Mesendoderm (in vitro differentiated cells): ENCODE measurements around the gene ITGB4.
"Not testable (repeated sequence)": the region's sequence is repeated elsewhere in the genome, so short reads cannot be mapped to it uniquely, and the experiment has no call there.

Experiments
- DNase-seq: peaks from one replicate; pipeline ENCODE4 v3.0.0; 2013
- H2AK5ac ChIP-seq: 2 replicates; pipeline ENCODE4 v1.6.1; 2013; ENCODE audit warnings: low read length, inconsistent platforms
- H2BK120ac ChIP-seq: 2 replicates; pipeline ENCODE4 v1.6.1; 2013; ENCODE audit warnings: low read depth, mild to moderate bottlenecking, low read length, moderate library complexity, mixed read lengths
- H2BK15ac ChIP-seq: replicated peaks from 2 replicates; pipeline ENCODE4 v1.6.1; 2013; ENCODE audit warnings: low read depth, mild to moderate bottlenecking, moderate library complexity
- H2BK5ac ChIP-seq: 2 replicates; pipeline ENCODE4 v1.6.1; 2013; ENCODE audit warnings: low read length, inconsistent platforms
- H3K18ac ChIP-seq: 2 replicates; pipeline ENCODE4 v1.6.1; 2013; ENCODE audit warnings: mild to moderate bottlenecking, low read length, mixed read lengths
- H3K23ac ChIP-seq: one replicate; pipeline ENCODE4 v1.6.1; 2013; ENCODE audit warnings: low read length
- H3K27ac ChIP-seq: 2 replicates; pipeline ENCODE4 v1.5.1; 2013; ENCODE audit warnings: low read depth, mild to moderate bottlenecking, inconsistent platforms, low read length, moderate library complexity
- H3K27me3 ChIP-seq: 2 replicates; pipeline ENCODE4 v1.6.1; 2013; ENCODE audit warnings: low read length, control low read depth, mild to moderate bottlenecking, inconsistent platforms; ENCODE audit not compliant: insufficient read depth, poor library complexity
- H3K36me3 ChIP-seq: 2 replicates; pipeline ENCODE4 v1.6.1; 2013; ENCODE audit warnings: low read length, inconsistent platforms; ENCODE audit not compliant: control insufficient read depth, insufficient read depth
- H3K4ac ChIP-seq: one replicate; pipeline ENCODE4 v1.6.1; 2013; ENCODE audit warnings: low read depth, mild to moderate bottlenecking, low read length, moderate library complexity
- H3K4me1 ChIP-seq: 2 replicates; pipeline ENCODE4 v1.6.1; 2013; ENCODE audit warnings: low read depth, low read length, inconsistent platforms; ENCODE audit not compliant: control insufficient read depth
- H3K4me2 ChIP-seq: 2 replicates; pipeline ENCODE4 v1.6.1; 2013; ENCODE audit warnings: low read length
- H3K4me3 ChIP-seq: 2 replicates; pipeline ENCODE4 v1.5.1; 2013; ENCODE audit warnings: mild to moderate bottlenecking, low read length
- H3K56ac ChIP-seq: one replicate; pipeline ENCODE4 v1.6.1; 2013; ENCODE audit warnings: low read length
- H3K79me1 ChIP-seq: 2 replicates; pipeline ENCODE4 v1.6.1; 2013; ENCODE audit warnings: low read length, inconsistent platforms
- H3K79me2 ChIP-seq: 2 replicates; pipeline ENCODE4 v1.6.1; 2013; ENCODE audit warnings: mild to moderate bottlenecking, low read length; ENCODE audit not compliant: control insufficient read depth, insufficient read depth
- H3K9ac ChIP-seq: 2 replicates; pipeline ENCODE4 v1.6.1; 2013; ENCODE audit warnings: low read length, inconsistent platforms
- H4K5ac ChIP-seq: one replicate; pipeline ENCODE4 v1.6.1; 2013; ENCODE audit warnings: low read length
- H4K8ac ChIP-seq: one replicate; pipeline ENCODE4 v1.6.1; 2013; ENCODE audit warnings: low read depth, mild to moderate bottlenecking, control low read depth, low read length, moderate library complexity
- WGBS: extraction: QIAGEN DNeasy Blood & Tissue Kit; methylation state at CpG from one replicate; pipeline ENCODE4 v1.1.7; 2013; ENCODE audit warnings: low lambda C conversion rate, missing lambda C conversion rate; ENCODE audit not compliant: insufficient coverage; ENCODE audit errors: extremely low coverage; 5-methylcytosine and 5-hydroxymethylcytosine counted together

ITGB4 gene

DNA sequence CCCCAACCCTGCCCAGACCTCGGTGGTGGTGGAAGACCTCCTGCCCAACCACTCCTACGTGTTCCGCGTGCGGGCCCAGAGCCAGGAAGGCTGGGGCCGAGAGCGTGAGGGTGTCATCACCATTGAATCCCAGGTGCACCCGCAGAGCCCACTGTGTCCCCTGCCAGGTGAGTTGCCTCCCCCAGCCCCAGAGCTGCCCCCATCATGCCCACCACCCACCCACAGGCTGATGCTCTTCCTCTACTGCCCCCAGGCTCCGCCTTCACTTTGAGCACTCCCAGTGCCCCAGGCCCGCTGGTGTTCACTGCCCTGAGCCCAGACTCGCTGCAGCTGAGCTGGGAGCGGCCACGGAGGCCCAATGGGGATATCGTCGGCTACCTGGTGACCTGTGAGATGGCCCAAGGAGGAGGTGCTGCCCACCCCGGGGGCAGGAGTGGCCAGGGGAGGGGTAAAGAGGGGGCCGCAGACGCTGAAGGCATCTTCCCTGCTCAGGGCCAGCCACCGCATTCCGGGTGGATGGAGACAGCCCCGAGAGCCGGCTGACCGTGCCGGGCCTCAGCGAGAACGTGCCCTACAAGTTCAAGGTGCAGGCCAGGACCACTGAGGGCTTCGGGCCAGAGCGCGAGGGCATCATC, 35.3 kb downstream of the ITGB4 start:
- H3K79me2 ChIP-seq: no peaks in the 10 kb centered on the region
- H2BK120ac ChIP-seq: no peak overlapping the region
- H3K56ac ChIP-seq: no peak overlapping the region
- no peak overlapping the region for H3K9ac ChIP-seq
- H2AK5ac ChIP-seq: no peak overlapping the region
- H2BK15ac ChIP-seq: no peak overlapping the region
- H3K18ac ChIP-seq: no peak overlapping the region
- H2BK5ac ChIP-seq: no peak overlapping the region
- no CpG with 5 or more reads among the region's 29 CpGs for WGBS
- no peaks in the 10 kb centered on the region for H3K4me1 ChIP-seq
- H3K79me1 ChIP-seq: no peaks in the 10 kb centered on the region
- no peak for DNase-seq
- no peak overlapping the region for H3K23ac ChIP-seq
- H3K27me3 ChIP-seq: no peaks in the 10 kb centered on the region
- H3K4ac ChIP-seq: no peak overlapping the region
- H3K36me3 ChIP-seq: no peaks in the 10 kb centered on the region
- H4K8ac ChIP-seq: no peak overlapping the region
- no peak overlapping the region for H3K4me3 ChIP-seq
- no peak overlapping the region for H3K27ac ChIP-seq
- H4K5ac ChIP-seq: no peak overlapping the region
- no peak overlapping the region for H3K4me2 ChIP-seq

- no peak overlapping the region for H3K4ac ChIP-seq
- no peak overlapping the region for H3K56ac ChIP-seq
- no peak overlapping the region for H3K4me2 ChIP-seq
- no peak overlapping the region for H2BK5ac ChIP-seq
- no peak overlapping the region for H2BK15ac ChIP-seq
- WGBS: no CpG with 5 or more reads among the region's 21 CpGs
- no peak overlapping the region for H4K5ac ChIP-seq
- no peaks in the 10 kb centered on the region for H3K36me3 ChIP-seq
- no peaks in the 10 kb centered on the region for H3K27me3 ChIP-seq
- no peaks in the 10 kb centered on the region for H3K79me2 ChIP-seq
- no peak overlapping the region for H2BK120ac ChIP-seq
- no peak overlapping the region for H2AK5ac ChIP-seq
- no peak overlapping the region for H3K27ac ChIP-seq
- no peaks in the 10 kb centered on the region for H3K4me1 ChIP-seq
- no peak overlapping the region for H3K18ac ChIP-seq
- H3K9ac ChIP-seq: no peak overlapping the region
- no peaks in the 10 kb centered on the region for H3K79me1 ChIP-seq
- no peak overlapping the region for H4K8ac ChIP-seq
- H3K23ac ChIP-seq: no peak overlapping the region
- no peak overlapping the region for H3K4me3 ChIP-seq
- no peak for DNase-seq
Observed at GRCh38 chr17:75757086-75757681, 35.9 kb downstream of the ITGB4 start.

- Histone ChIP-seq H2BK120ac (no peak overlapping the region), H3K27ac (no peak overlapping the region), H3K18ac (no peak overlapping the region), H2AK5ac (no peak overlapping the region), H4K8ac (no peak overlapping the region), H3K79me2 (no peaks in the 10 kb centered on the region), H3K9ac (no peak overlapping the region), H3K27me3 (no peaks in the 10 kb centered on the region), H3K4ac (no peak overlapping the region), H3K4me1 (no peaks in the 10 kb centered on the region), H3K56ac (peak overlapping the region; percentile 25), H3K79me1 (no peaks in the 10 kb centered on the region), H2BK15ac (no peak overlapping the region), H3K4me2 (no peak overlapping the region), H2BK5ac (no peak overlapping the region), H3K36me3 (no peaks in the 10 kb centered on the region), H4K5ac (no peak overlapping the region), H3K4me3 (no peak overlapping the region), H3K23ac (no peak overlapping the region)
- DNase-seq: peak; percentile 77
- WGBS: no CpG with 5 or more reads among the region's 41 CpGs
Observed at GRCh38 chr17:75758131-75758905, 37.1 kb downstream of the ITGB4 start.

DNA sequence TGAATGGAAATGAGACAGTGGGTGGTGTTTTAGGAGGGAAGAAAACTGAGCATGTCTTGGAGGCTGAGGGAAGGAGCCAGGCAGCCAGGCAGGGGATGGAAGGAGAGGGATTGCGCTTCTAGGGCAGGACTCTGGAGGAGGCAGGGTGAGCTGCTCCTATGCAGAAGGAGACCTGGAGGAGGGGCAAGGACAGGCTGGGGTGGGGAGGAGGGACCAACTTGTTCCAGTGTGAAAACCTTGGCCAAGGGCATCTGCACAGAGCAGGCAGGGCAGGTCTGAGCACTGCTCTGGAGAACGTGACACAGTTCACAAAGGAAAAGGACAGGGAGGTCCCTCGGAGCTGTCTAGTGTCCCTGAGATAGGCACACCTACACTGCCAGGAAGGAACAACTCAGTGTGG, 38.2 kb downstream of the ITGB4 start:
- Histone ChIP-seq H3K23ac (no peak overlapping the region), H2BK120ac (no peak overlapping the region), H3K36me3 (no peaks in the 10 kb centered on the region), H2AK5ac (no peak overlapping the region), H4K5ac (no peak overlapping the region), H3K4me1 (peaks cover 7% of the 10 kb centered on the region), H3K27ac (no peak overlapping the region), H3K9ac (no peak overlapping the region), H3K4me3 (no peak overlapping the region), H3K56ac (no peak overlapping the region), H3K79me1 (no peaks in the 10 kb centered on the region), H3K18ac (no peak overlapping the region), H3K4ac (no peak overlapping the region), H3K4me2 (no peak overlapping the region), H2BK5ac (no peak overlapping the region), H2BK15ac (no peak overlapping the region), H4K8ac (no peak overlapping the region), H3K79me2 (no peaks in the 10 kb centered on the region), H3K27me3 (no peaks in the 10 kb centered on the region)
- WGBS: no CpG with 5 or more reads among the region's 3 CpGs
- no peak for DNase-seq

DNA sequence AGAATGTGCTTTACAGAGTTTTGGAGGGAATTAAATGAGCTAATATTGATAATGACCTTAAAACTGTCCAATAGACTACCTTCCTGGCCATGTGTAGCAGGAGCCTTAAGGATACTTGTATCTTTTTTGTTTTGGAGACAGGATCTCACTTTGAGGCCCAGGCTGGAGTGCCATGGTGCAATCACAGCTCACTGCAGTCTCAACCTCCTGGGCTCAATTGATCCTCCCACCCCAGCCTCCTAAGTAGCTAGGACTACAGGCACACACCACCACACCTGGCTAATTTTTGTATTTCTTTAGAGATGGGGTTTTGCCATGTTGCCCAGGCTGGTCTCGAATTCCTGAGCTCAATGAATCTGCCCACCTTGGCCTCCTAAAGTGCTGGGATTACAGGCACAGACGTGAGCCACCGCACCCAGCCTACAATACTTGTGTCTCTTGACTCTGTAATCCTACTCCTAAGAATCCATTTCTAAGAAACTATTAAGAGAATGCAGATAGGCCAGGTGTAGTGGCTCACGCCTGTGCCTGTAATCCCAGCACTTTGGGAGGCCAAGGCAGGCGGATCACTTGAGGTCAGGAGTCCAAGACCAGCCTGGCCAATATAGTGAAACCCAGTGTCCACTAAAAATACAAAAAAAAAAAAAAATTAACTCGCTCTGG, 38.9 kb downstream of the ITGB4 start:
- H2BK5ac ChIP-seq, H4K5ac ChIP-seq, H3K4ac ChIP-seq, H4K8ac ChIP-seq, H2BK120ac ChIP-seq, H3K36me3 ChIP-seq, H3K79me2 ChIP-seq, H3K4me1 ChIP-seq, H3K23ac ChIP-seq, H3K27me3 ChIP-seq, H3K56ac ChIP-seq, DNase-seq, H3K27ac ChIP-seq, H3K9ac ChIP-seq, H2BK15ac ChIP-seq, H3K79me1 ChIP-seq, H3K4me2 ChIP-seq, H3K18ac ChIP-seq, H3K4me3 ChIP-seq, H2AK5ac ChIP-seq: not testable (repeated sequence)
- no CpG with 5 or more reads among the region's 6 CpGs for WGBS
